K562 (cell line): Measurements from ENCODE around the gene IGIP. TPM values are rescaled to one million over a fixed set of nuclear protein-coding genes. Genes with fewer than 3 reads are reported as not detected.

Source experiments
- BDP1 ChIP-seq: IDR thresholded peaks from 3 replicates; pipeline ENCODE4 v1.6.1; 2011; ENCODE audit not compliant: insufficient read length, insufficient read depth
- CTCF ChIP-seq, 3 experiments: IDR thresholded peaks in 2 of 3; conservative IDR thresholded peaks in 1 of 3; 2 replicates each; pipeline ENCODE4 v1.5.1; 2011 to 2012; ENCODE audit warnings: low read length in 3 of 3, mild to moderate bottlenecking in 3 of 3, control low read depth in 2 of 3, improper control_type of control experiment in 1 of 3, inconsistent platforms in 1 of 3, low read depth in 1 of 3, mixed read lengths in 1 of 3, moderate library complexity in 1 of 3; ENCODE audit not compliant: insufficient read depth in 2 of 3
- DEAF1 ChIP-seq: fragments of 450-650 bp; formaldehyde crosslinking; IDR thresholded peaks from 2 replicates; pipeline ENCODE4 v1.4.0; 2020; ENCODE audit warnings: mild to moderate bottlenecking, moderate library complexity
- DNMT1 ChIP-seq: fragments of 450-650 bp; IDR thresholded peaks from 2 replicates; pipeline ENCODE4 v1.6.1; 2016; ENCODE audit warnings: antibody characterized with exemption, mild to moderate bottlenecking
- ERF ChIP-seq: fragments of 450-650 bp; formaldehyde crosslinking; IDR thresholded peaks from 2 replicates; pipeline ENCODE4 v1.4.0; 2020; ENCODE audit warnings: mild to moderate bottlenecking, mixed read lengths
- FIP1L1 ChIP-seq: fragments of 200-400 bp; formaldehyde crosslinking; IDR thresholded peaks from 2 replicates; pipeline ENCODE4 v1.6.1; 2018; ENCODE audit warnings: mild to moderate bottlenecking, low read depth, low read length; ENCODE audit not compliant: poor library complexity, severe bottlenecking
- MXI1 ChIP-seq: IDR thresholded peaks from 2 replicates; pipeline ENCODE4 v1.6.1; 2011; ENCODE audit warnings: low read depth, mild to moderate bottlenecking, improper control_type of control experiment, low read length
- RREB1 ChIP-seq: fragments of 250-450 bp; sonication (Bioruptor Pico); IDR thresholded peaks from 2 replicates; pipeline ENCODE4 v1.4.0; 2020
- SIN3A ChIP-seq, 2 experiments: fragments of 150-350 bp in 1 of 2; IDR thresholded peaks; 2 replicates each; pipeline ENCODE4 v1.6.1; 2011 to 2016; ENCODE audit warnings: borderline replicate concordance in 2 of 2, low read depth in 2 of 2, low read length in 2 of 2, mild to moderate bottlenecking in 2 of 2, moderate library complexity in 2 of 2; ENCODE audit not compliant: control insufficient read depth in 1 of 2
- SMAD4 ChIP-seq: fragments of 250-450 bp; sonication (Bioruptor Pico); conservative IDR thresholded peaks from 2 replicates; pipeline ENCODE4 v1.8.0; 2021; ENCODE audit warnings: inconsistent platforms, mild to moderate bottlenecking, moderate library complexity
- SMARCB1 ChIP-seq: IDR thresholded peaks from 2 replicates; pipeline ENCODE4 v1.6.1; 2011; ENCODE audit warnings: improper control_type of control experiment, low read depth; ENCODE audit not compliant: insufficient read length
- TRIM28 ChIP-seq: fragments of 450-650 bp; IDR thresholded peaks from 2 replicates; pipeline ENCODE4 v1.6.1; 2017
- ZNF165 ChIP-seq: fragments of 250-450 bp; sonication (Bioruptor Pico); IDR thresholded peaks from 2 replicates; pipeline ENCODE4 v1.4.0; 2020; ENCODE audit warnings: borderline replicate concordance
- ZNF398 ChIP-seq: fragments of 250-450 bp; sonication (Bioruptor Pico); IDR thresholded peaks from 2 replicates; pipeline ENCODE4 v1.8.0; 2021; ENCODE audit warnings: moderate library complexity, mild to moderate bottlenecking, inconsistent platforms
- ZNF766 ChIP-seq: fragments of 200-800 bp; sonication (Bioruptor generic); conservative IDR thresholded peaks from 2 replicates; pipeline ENCODE4 v1.6.1; 2016; ENCODE audit warnings: missing genetic modification characterization, missing compliant biosample characterization
- polyA plus RNA-seq, 8 experiments: library from polyadenylated mRNA; depleted of rRNA in 4 of 8; stranded (reverse) in 5 of 8; unstranded in 3 of 8; fragments of >200 nt; fragmentation: Nextera tagmentation in 2 of 8; fragmentation: Illumina TruSeq in 1 of 8; extraction: Ambion mirVana in 2 of 8; extraction: Trizol in 1 of 8; gene quantifications; 2 replicates each; pipeline versions ENCODE4 v1.2.1 to v1.2.3, GENCODE V29; 2011 to 2014; ENCODE audit warnings: inconsistent platforms in 1 of 8, missing spikeins in 1 of 8
- total RNA-seq, 7 experiments: library from RNA; depleted of rRNA in 6 of 7; stranded (reverse); fragments of >200 nt in 6 of 7; fragmentation: Illumina TruSeq in 2 of 7; extraction: Trizol in 2 of 7; gene quantifications; 2 replicates each; pipeline versions ENCODE4 v1.2.1 to v1.2.3, GENCODE V29; 2011 to 2021; ENCODE audit warnings: low replicate concordance in 1 of 7

The IGIP gene
- total and polyA plus RNA-seq, 9 of the 15 experiments (the other 6 are each of a cell fraction or from before 2014, with no cell fraction given): 0.52 to 1.6 (median 1.2) TPM

DNA sequence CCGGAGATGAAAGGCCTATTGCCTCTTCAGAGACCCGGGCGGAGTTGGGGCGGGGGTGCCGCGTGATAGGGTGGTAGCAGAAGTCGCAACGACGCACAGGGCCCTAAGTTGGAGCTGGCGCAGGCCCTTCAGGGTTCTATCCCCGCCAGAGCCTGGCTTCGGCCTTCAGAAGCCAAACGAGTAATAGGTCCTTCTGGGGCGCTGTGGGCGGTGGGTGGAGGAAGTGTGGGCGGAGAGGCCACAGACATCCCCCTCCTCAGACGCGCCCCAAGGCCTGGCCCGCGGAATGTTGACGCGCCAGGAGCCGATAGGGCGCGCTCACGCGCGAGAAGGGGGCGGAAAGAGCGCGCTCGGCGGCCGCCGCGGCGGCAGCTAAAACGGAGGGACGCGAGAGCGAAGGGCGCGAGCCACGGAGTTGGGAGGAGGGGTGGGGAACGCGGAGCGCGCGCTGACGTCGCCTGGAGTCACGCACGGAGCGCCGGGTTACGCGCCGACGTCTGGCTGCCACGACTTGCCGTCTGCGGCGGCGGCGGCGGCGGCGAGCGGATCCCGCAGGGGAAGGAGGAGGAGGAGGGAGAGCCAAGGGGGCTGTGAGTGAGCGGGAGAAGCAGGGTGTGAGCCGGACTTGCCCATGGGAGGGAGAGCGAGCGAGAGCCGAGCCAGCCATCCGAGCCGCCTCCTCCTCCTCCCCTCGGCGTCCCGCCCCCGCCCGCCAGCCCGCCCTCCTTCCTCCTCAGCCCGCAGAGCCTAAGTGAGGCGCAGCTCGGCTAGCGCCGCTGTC lies 18.2 kb upstream of the IGIP start (continued):
- no peak for TF ChIP-seq ZNF165 (CRISPR knock-in tag)
- no peak for TF ChIP-seq DNMT1
- no peak for TF ChIP-seq DEAF1
- peak; percentile 34 to 42 (median 38); a peak in 2 of 6 replicates for TF ChIP-seq CTCF (IDR thresholded peaks at IDR 0.05 in 2 of 3, conservative IDR thresholded peaks at IDR 0.05 in 1 of 3; ENCODE audit: insufficient read depth in 2 of 3, low read depth in 1 of 3, low read length in 3 of 3)
- no peak for TF ChIP-seq SMARCB1
- TF ChIP-seq ERF (CRISPR knock-in tag): 0 out of 2 replicates have a peak, but pooled peaks have one; percentile 48
- 0 out of 2 replicates have a peak, but pooled peaks have one; percentile 48 for TF ChIP-seq TRIM28
- TF ChIP-seq SIN3A (IDR thresholded peaks at IDR 0.05; ENCODE audit: borderline replicate concordance in 2 of 2, control insufficient read depth in 1 of 2, low read depth in 2 of 2, low read length in 2 of 2): no peak; a peak in 1 of 4 replicates
- TF ChIP-seq ZNF398 (CRISPR knock-in tag): no peak
- 0 out of 2 replicates have a peak, but pooled peaks have one; percentile 45 for TF ChIP-seq RREB1 (CRISPR knock-in tag)
- no peak for TF ChIP-seq MXI1
- peak; percentile 93 for TF ChIP-seq SMAD4
- peak; percentile 77 for TF ChIP-seq FIP1L1
- TF ChIP-seq ZNF766: peak; percentile 49; the same call in 1 of the 2 replicates
- no peak for TF ChIP-seq BDP1
